Lower lobe of right lung (tissue), 2 donors: ENCODE data around the gene TM7SF2. TPM values are rescaled to one million over a fixed set of nuclear protein-coding genes. Genes with fewer than 3 reads are reported as not detected.

Source experiments
- ATAC-seq, 2 donors: fragments of 200-7000 bp; cut with Tn5 transposase; one replicate each; pipeline ENCODE4 v1.9.1; 2020 to 2022; ENCODE audit warnings: mild to moderate bottlenecking in 2 of 2, moderate library complexity in 2 of 2
- DNase-seq: peaks from one replicate; pipeline ENCODE4 v3.0.0-alpha.2; 2020
- H3K27ac ChIP-seq: fragments of 200-600 bp; one replicate; pipeline ENCODE4 v1.8.0; 2022
- H3K27me3 ChIP-seq: fragments of 200-600 bp; one replicate; pipeline ENCODE4 v1.8.0; 2022; ENCODE audit warnings: low read depth
- H3K36me3 ChIP-seq: fragments of 200-600 bp; one replicate; pipeline ENCODE4 v1.8.0; 2022; ENCODE audit warnings: mild to moderate bottlenecking
- H3K4me1 ChIP-seq: fragments of 200-600 bp; one replicate; pipeline ENCODE4 v1.8.0; 2022
- H3K4me3 ChIP-seq: fragments of 200-600 bp; one replicate; pipeline ENCODE4 v1.8.0; 2022; ENCODE audit warnings: mild to moderate bottlenecking
- H3K9me3 ChIP-seq: fragments of 200-600 bp; one replicate; pipeline ENCODE4 v1.8.0; 2022
- CTCF ChIP-seq: fragments of 200-600 bp; IDR thresholded peaks from one replicate; pipeline ENCODE4 v1.8.0; 2022; ENCODE audit warnings: antibody characterized with exemption, mild to moderate bottlenecking
- intact Hi-C: fragments of 100-400 bp; cut with DNase I; formaldehyde crosslinking; loops from one replicate; pipeline ENCODE4 v1.11.0; 2022
- total RNA-seq: library from RNA; stranded (reverse); fragmentation: NEBNext Ultra II Directional; extraction: Animal tissue kit (Norgen Biotek cat#: 25700); gene quantifications from one replicate; pipeline ENCODE4 v1.2.1, GENCODE V29; 2021
- donor health status: DM: no; HTN: yes; CAD: no; lungs with severe emphysema.

The TM7SF2 gene
- total RNA-seq, 1 donor from 2014 or later = 38.8 TPM

GRCh38 chr11:65077451-65077850 is 34.2 kb upstream of the TM7SF2 start:
- Histone ChIP-seq H3K27me3 (no peaks in the 10 kb centered on the region), H3K36me3 (no peaks in the 10 kb centered on the region), H3K9me3 (no peaks in the 10 kb centered on the region), H3K27ac (no peak overlapping the region), H3K4me1 (no peaks in the 10 kb centered on the region), H3K4me3 (no peak overlapping the region)
- no peak for TF ChIP-seq CTCF
- intact Hi-C loops = no loop called here
- ATAC-seq (no peak), DNase-seq (no peak)

- intact Hi-C loops = no loop called here
- peak; percentile 59 for TF ChIP-seq CTCF
- H3K27ac ChIP-seq = no peak overlapping the region
- DNase-seq = peak; percentile 74
- H3K36me3 ChIP-seq = no peaks in the 10 kb centered on the region
- ATAC-seq = peak; percentile 83 to 88
- H3K27me3 ChIP-seq = no peaks in the 10 kb centered on the region
- H3K4me1 ChIP-seq = no peaks in the 10 kb centered on the region
- no peak overlapping the region for H3K4me3 ChIP-seq
- no peaks in the 10 kb centered on the region for H3K9me3 ChIP-seq
These were observed 33.5 kb upstream of the TM7SF2 start for GRCh38 chr11:65078151-65078550.

GRCh38 chr11:65078786-65079342 is 32.8 kb upstream of the TM7SF2 start:
- no peak for DNase-seq
- TF ChIP-seq CTCF = no peak
- H3K36me3 ChIP-seq = no peaks in the 10 kb centered on the region
- peaks cover 5% of the 10 kb centered on the region for H3K4me1 ChIP-seq
- ATAC-seq = no peak
- H3K9me3 ChIP-seq = no peaks in the 10 kb centered on the region
- H3K4me3 ChIP-seq = no peak overlapping the region
- intact Hi-C loops = no loop called here
- H3K27ac ChIP-seq = no peak overlapping the region
- H3K27me3 ChIP-seq = no peaks in the 10 kb centered on the region

- TF ChIP-seq CTCF = no peak
- Histone ChIP-seq H3K4me1 (peaks cover 20% of the 10 kb centered on the region), H3K9me3 (no peaks in the 10 kb centered on the region), H3K4me3 (peak overlapping the region; percentile 66), H3K36me3 (peaks cover 30% of the 10 kb centered on the region), H3K27ac (peak overlapping the region; percentile 92), H3K27me3 (no peaks in the 10 kb centered on the region)
- intact Hi-C loops = no loop called here
- DNase-seq (no peak), ATAC-seq (peak in 1 of 2 donors; percentile 1)
These were observed 28.4 kb upstream of the TM7SF2 start for GRCh38 chr11:65083134-65083833.

- H3K36me3 ChIP-seq = peaks cover 38% of the 10 kb centered on the region
- DNase-seq = peak; percentile 96
- no peaks in the 10 kb centered on the region for H3K9me3 ChIP-seq
- H3K27ac ChIP-seq = peak within 1 kb of the TSS; percentile 92
- TF ChIP-seq CTCF = no peak
- peak within 1 kb of the TSS; percentile 66 for H3K4me3 ChIP-seq
- peak; percentile 97 to 98 for ATAC-seq
- H3K27me3 ChIP-seq = no peaks in the 10 kb centered on the region
- intact Hi-C loops = no loop called here
- peaks cover 20% of the 10 kb centered on the region for H3K4me1 ChIP-seq
These were observed 27.7 kb upstream of the TM7SF2 start, which contains the start of the genes CDCA5 and ZFPL1 for GRCh38 chr11:65083834-65084597. TSS of gene CDCA5 (minus strand) at chr11:65084040. CDS start at chr11:65083978, 62 bp downstream. TSS of gene ZFPL1 (plus strand) at chr11:65084222. CDS start at chr11:65084699, 477 bp downstream.
